DMS153 (cell line): ENCODE results near the gene ADAM12.

ENCODE experiments used
- DNase-seq: peaks from one replicate; lab custom pipeline; 2025; lab: John Stamatoyannopoulos, UW

Gene ADAM12

GRCh38 chr10:126015413-126015812, 372.9 kb downstream of the ADAM12 start:
- no peak for DNase-seq

- DNase-seq, result peak; percentile 42
Observed at GRCh38 chr10:126014309-126014708, 374.0 kb downstream of the ADAM12 start.

GRCh38 chr10:126013489-126014281, 374.6 kb downstream of the ADAM12 start:
- DNase-seq, result peak; percentile 45

- no peak for DNase-seq
Observed at GRCh38 chr10:126012485-126012884, 375.8 kb downstream of the ADAM12 start.

- no peak for DNase-seq
Observed at GRCh38 chr10:126011995-126012394, 376.3 kb downstream of the ADAM12 start.

GRCh38 chr10:126009650-126010049, 378.6 kb downstream of the ADAM12 start:
- DNase-seq, result no peak

GRCh38 chr10:126006906-126007305, 381.4 kb downstream of the ADAM12 start:
- DNase-seq, result peak; percentile 5

GRCh38 chr10:126006264-126006663, 382.0 kb downstream of the ADAM12 start:
- DNase-seq, result no peak

- no peak for DNase-seq
Observed at GRCh38 chr10:126004752-126005151, 383.5 kb downstream of the ADAM12 start.

- DNase-seq, result no peak
Observed at GRCh38 chr10:126001576-126001975, 386.7 kb downstream of the ADAM12 start.

- no peak for DNase-seq
Observed at GRCh38 chr10:125999694-126000093, 388.6 kb downstream of the ADAM12 start.

GRCh38 chr10:125997586-125997985, 390.7 kb downstream of the ADAM12 start:
- no peak for DNase-seq

- DNase-seq, result no peak
Observed at GRCh38 chr10:125995726-125996304, 392.5 kb downstream of the ADAM12 start.

GRCh38 chr10:125994601-125995000, 393.7 kb downstream of the ADAM12 start:
- no peak for DNase-seq

GRCh38 chr10:125992254-125992653, 396.0 kb downstream of the ADAM12 start:
- no peak for DNase-seq

GRCh38 chr10:125991392-125991791, 396.9 kb downstream of the ADAM12 start:
- DNase-seq, result no peak

- no peak for DNase-seq
Observed at GRCh38 chr10:125990974-125991373, 397.3 kb downstream of the ADAM12 start.

GRCh38 chr10:125989791-125990190, 398.5 kb downstream of the ADAM12 start:
- no peak for DNase-seq

GRCh38 chr10:125985557-125986240, 402.6 kb downstream of the ADAM12 start:
- no peak for DNase-seq

GRCh38 chr10:125984865-125985495, 403.3 kb downstream of the ADAM12 start:
- no peak for DNase-seq

GRCh38 chr10:125984346-125984745, 403.9 kb downstream of the ADAM12 start:
- DNase-seq, result no peak

- no peak for DNase-seq
Observed at GRCh38 chr10:125983656-125984055, 404.6 kb downstream of the ADAM12 start.

- no peak for DNase-seq
Observed at GRCh38 chr10:125983161-125983560, 405.1 kb downstream of the ADAM12 start.
